Hepatic stellate cell (primary cell): Measurements from ENCODE around the gene PPRC1.

Experiments
- DNase-seq: peaks from one replicate; pipeline ENCODE4 v3.0.0; 2011; ENCODE audit warnings: low spot score

PPRC1 gene

GRCh38 chr10:102117391-102118159 is 15.3 kb upstream of the PPRC1 start:
- peak; percentile 44 for DNase-seq

GRCh38 chr10:102118867-102119266 is 14.0 kb upstream of the PPRC1 start:
- DNase-seq, result peak; percentile 53

GRCh38 chr10:102119417-102120141 is 13.3 kb upstream of the PPRC1 start:
- peak; percentile 92 for DNase-seq

- peak; percentile 83 for DNase-seq
These were observed 12.5 kb upstream of the PPRC1 start, which contains the start of gene LDB1 for GRCh38 chr10:102120142-102120990. Gene LDB1, minus strand, starts transcription at chr10:102120368. Its CDS starts 258 bp downstream, at chr10:102120110.

GRCh38 chr10:102120991-102121738 is 11.7 kb upstream of the PPRC1 start:
- peak; percentile 68 for DNase-seq

GRCh38 chr10:102121739-102122372 is 11.0 kb upstream of the PPRC1 start:
- no peak for DNase-seq

- no peak for DNase-seq
These were observed 10.4 kb upstream of the PPRC1 start for GRCh38 chr10:102122450-102122849.

GRCh38 chr10:102123223-102123622 is 9.6 kb upstream of the PPRC1 start:
- no peak for DNase-seq

GRCh38 chr10:102131286-102132170 is 1.3 kb upstream of the PPRC1 start:
- no peak for DNase-seq

- DNase-seq, result no peak
These were observed 662 bp upstream of the PPRC1 start for GRCh38 chr10:102132193-102132562.

- DNase-seq, result peak; percentile 80
These were observed 744 bp downstream of the PPRC1 start for GRCh38 chr10:102133373-102134195.

- no peak for DNase-seq
These were observed 1.6 kb downstream of the PPRC1 start for GRCh38 chr10:102134416-102134815.

GRCh38 chr10:102135956-102136526 is 3.2 kb downstream of the PPRC1 start:
- DNase-seq, result no peak

- DNase-seq, result no peak
These were observed 6.7 kb downstream of the PPRC1 start for GRCh38 chr10:102139281-102140110.

GRCh38 chr10:102140218-102140617 is 7.4 kb downstream of the PPRC1 start:
- no peak for DNase-seq

- no peak for DNase-seq
These were observed 8.2 kb downstream of the PPRC1 start for GRCh38 chr10:102140913-102141540.

- no peak for DNase-seq
These were observed 8.8 kb downstream of the PPRC1 start for GRCh38 chr10:102141583-102142107.
